Kidney (tissue), 14 donors: ENCODE data around the gene ARFGAP3. TPM values are rescaled to one million over a fixed set of nuclear protein-coding genes. Genes with fewer than 3 reads are reported as not detected.
A peak's percentile ranks its signal among the peaks of the same experiment; 100 is the strongest.

Source experiments
- DNase-seq, 5 donors: peaks; one replicate each; pipeline ENCODE4 v3.0.0-alpha.2; 2013 to 2020
- FAIRE-seq: peaks from 2 replicates; lab custom pipeline; 2012; peaks lifted over from hg19 to GRCh38; lab: Jason Lieb, UNC
- H3K27ac ChIP-seq, 2 donors: one replicate each; pipeline ENCODE4 v1.7.0; 2013; ENCODE audit warnings: low read depth in 2 of 2, low read length in 2 of 2, inconsistent platforms in 1 of 2
- H3K27me3 ChIP-seq: one replicate; pipeline ENCODE4 v1.7.1; 2013; ENCODE audit warnings: low read length, inconsistent platforms; ENCODE audit not compliant: control insufficient read depth, insufficient read depth
- H3K36me3 ChIP-seq, 3 donors: one replicate each; pipeline versions ENCODE4 v1.7.0 to v1.7.1; 2013; ENCODE audit warnings: low read length in 3 of 3, control low read depth in 1 of 3, inconsistent platforms in 1 of 3; ENCODE audit not compliant: insufficient read depth in 3 of 3, control insufficient read depth in 2 of 3
- H3K4me1 ChIP-seq, 3 donors: one replicate each; pipeline versions ENCODE4 v1.7.0 to v1.7.1; 2013; ENCODE audit warnings: low read length in 3 of 3, inconsistent platforms in 1 of 3, low read depth in 1 of 3; ENCODE audit not compliant: control insufficient read depth in 2 of 3, insufficient read depth in 2 of 3
- H3K4me3 ChIP-seq, 3 donors: one replicate each; pipeline versions ENCODE4 v1.7.0 to v1.8.1; 2013; ENCODE audit warnings: low read length in 3 of 3, control low read depth in 1 of 3, inconsistent platforms in 1 of 3
- H3K9ac ChIP-seq, 3 donors: one replicate each; pipeline versions ENCODE4 v1.7.0 to v1.7.1; 2013; ENCODE audit warnings: low read length in 3 of 3, control low read depth in 1 of 3, inconsistent platforms in 1 of 3
- H3K9me3 ChIP-seq, 3 donors: one replicate each; pipeline versions ENCODE4 v1.7.0 to v1.7.1; 2013; ENCODE audit warnings: low read length in 3 of 3, control low read depth in 1 of 3, inconsistent platforms in 1 of 3; ENCODE audit not compliant: control insufficient read depth in 2 of 3, insufficient read depth in 1 of 3
- CTCF ChIP-seq: IDR thresholded peaks from 3 replicates; pipeline ENCODE4 v1.5.1; 2012; ENCODE audit warnings: mild to moderate bottlenecking, moderate library complexity, borderline replicate concordance; ENCODE audit not compliant: insufficient read depth; ENCODE audit errors: extremely low read depth
- intact Hi-C: fragments of 100-400 bp; cut with DNase I; formaldehyde crosslinking; loops from one replicate; pipeline ENCODE4 v1.11.1; 2022
- polyA plus RNA-seq: library from polyadenylated mRNA; stranded (reverse); fragments of 350-450 nt; fragmentation: Illumina TruSeq; extraction: RNeasy Lipid Tissue Mini Kit (QIAGEN cat#74804); gene quantifications from one replicate; pipeline ENCODE4 v1.2.3, GENCODE V29; 2014; ENCODE audit warnings: low read depth, low replicate concordance; ENCODE audit not compliant: insufficient read depth
- total RNA-seq: library from RNA; stranded (reverse); fragmentation: NEBNext Ultra II Directional; extraction: Animal tissue kit (Norgen Biotek cat#: 25700); gene quantifications from one replicate; pipeline ENCODE4 v1.2.1, GENCODE V29; 2021
- donor health status: control.
- donor health status: control.
- donor health status: control.
- donor health status: control.
- donor health status: control.
- donor health status: DM: yes; HTN: yes; CAD: no.
- donor health status: Normal renal cell carcinoma (clear cell type).

The ARFGAP3 gene
- total and polyA plus RNA-seq, 2 donors from 2014 or later = 29.9 to 97.3 TPM

DNA sequence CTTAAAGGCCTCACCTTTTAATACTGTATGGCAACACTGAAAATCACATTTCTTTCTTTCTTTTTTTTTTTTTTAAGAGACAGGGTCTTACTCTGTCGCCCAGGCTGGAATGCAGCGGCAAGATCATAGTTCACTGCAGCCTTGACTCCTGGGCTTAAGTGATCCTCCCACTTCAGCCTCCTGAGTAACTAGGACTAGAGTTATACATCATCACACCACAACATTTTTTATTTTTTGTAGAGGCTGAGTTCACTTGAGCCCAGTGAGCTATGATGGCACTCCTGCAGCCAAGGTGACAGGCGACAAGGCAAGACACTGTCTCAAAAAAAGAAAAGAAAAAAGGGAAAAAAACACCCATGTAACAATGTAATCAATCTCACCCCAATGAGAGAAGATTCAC, 10.0 kb downstream of the ARFGAP3 start:
- H3K27me3 ChIP-seq = no peaks in the 10 kb centered on the region
- intact Hi-C loops = no loop called here
- DNase-seq = no peak
- peaks cover 0 to 7% (median 0%) of the 10 kb centered on the region in 3 donors for H3K4me1 ChIP-seq
- H3K27ac ChIP-seq = no peak overlapping the region
- no peak for TF ChIP-seq CTCF
- no peaks in the 10 kb centered on the region for H3K9me3 ChIP-seq
- no peak overlapping the region for H3K9ac ChIP-seq
- no peak overlapping the region for H3K4me3 ChIP-seq
- FAIRE-seq = no peak
- H3K36me3 ChIP-seq = peaks cover 0 to 7% (median 3%) of the 10 kb centered on the region in 3 donors

- peaks cover 0 to 7% (median 0%) of the 10 kb centered on the region in 3 donors for H3K4me1 ChIP-seq
- H3K9me3 ChIP-seq = no peaks in the 10 kb centered on the region
- no peak overlapping the region for H3K4me3 ChIP-seq
- FAIRE-seq (peak; percentile 94), DNase-seq (no peak)
- no peak overlapping the region for H3K9ac ChIP-seq
- intact Hi-C loops = no loop called here
- peak overlapping the region; percentile 52 to 76 for H3K27ac ChIP-seq
- H3K36me3 ChIP-seq = peaks cover 3 to 20% (median 5%) of the 10 kb centered on the region in 3 donors
- H3K27me3 ChIP-seq = no peaks in the 10 kb centered on the region
- no peak for TF ChIP-seq CTCF
Observed at GRCh38 chr22:42844756-42845155, 12.3 kb downstream of the ARFGAP3 start.

DNA sequence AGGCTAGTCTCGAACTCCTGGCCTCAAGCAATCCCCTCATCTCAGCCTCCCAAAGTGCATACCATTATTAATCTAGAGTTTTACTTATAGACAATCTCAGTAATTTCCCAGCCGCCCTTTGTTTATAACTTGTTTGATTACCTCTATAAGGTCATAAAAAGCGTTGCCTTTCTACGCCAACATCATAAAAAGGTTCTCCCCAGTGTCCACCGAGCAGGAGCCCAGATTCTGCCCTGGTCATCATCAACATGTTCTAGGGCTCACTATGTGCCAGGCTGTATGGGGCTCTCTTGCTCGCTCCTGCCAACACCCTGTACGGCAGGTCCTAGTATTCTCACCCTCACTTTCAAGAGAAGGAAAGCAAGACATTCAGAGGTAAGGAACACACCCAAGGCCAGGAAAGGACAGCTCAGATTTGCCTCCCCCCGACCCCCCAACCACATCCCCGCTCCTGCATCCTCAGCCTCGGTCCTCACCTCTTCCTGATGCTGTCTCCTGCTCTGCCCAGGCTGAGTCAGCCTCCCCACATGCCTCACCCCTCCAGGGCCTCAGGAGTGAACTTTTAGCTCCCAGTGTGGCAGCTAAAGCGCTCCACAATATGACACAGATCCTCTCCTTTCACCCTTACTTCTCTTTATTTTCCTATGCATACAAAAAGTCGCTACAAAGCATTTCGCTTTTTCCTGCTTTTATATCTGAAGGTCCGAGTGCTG, 14.3 kb downstream of the ARFGAP3 start:
- Histone ChIP-seq H3K27me3 (no peaks in the 10 kb centered on the region), H3K36me3 (peaks cover 3 to 20% (median 5%) of the 10 kb centered on the region in 3 donors), H3K9me3 (no peaks in the 10 kb centered on the region), H3K4me3 (no peak overlapping the region), H3K4me1 (peaks cover 0 to 3% (median 0%) of the 10 kb centered on the region in 3 donors), H3K9ac (no peak overlapping the region), H3K27ac (no peak overlapping the region)
- intact Hi-C loops = no loop called here
- TF ChIP-seq CTCF = no peak
- no peak for DNase-seq
- FAIRE-seq = no peak
